Activated CD8-positive, alpha-beta memory T cell treated with anti-CD3 and anti-CD28 coated beads, Interleukin-2, amount 50 U/mL, for 4 hours (primary cell): ENCODE data around the gene LRRN4CL.
"Not testable (repeated sequence)": the region's sequence is repeated elsewhere in the genome, so short reads cannot be mapped to it uniquely, and the experiment has no call there.

Source experiments
- DNase-seq: peaks from one replicate; pipeline ENCODE4 v3.0.0-alpha.2; 2020

LRRN4CL gene

GRCh38 chr11:62709247-62710000, 20.1 kb upstream of the LRRN4CL start:
- peak; percentile 95 for DNase-seq

GRCh38 chr11:62708793-62709192, 19.5 kb upstream of the LRRN4CL start:
- DNase-seq: peak; percentile 55

GRCh38 chr11:62708392-62708791, 19.1 kb upstream of the LRRN4CL start:
- DNase-seq: no peak

GRCh38 chr11:62707277-62707861, 18.0 kb upstream of the LRRN4CL start, which contains the start of the genes BSCL2 and GNG3:
BSCL2 (minus strand) TSS chr11:62707424; CDS start chr11:62707195, 229 bp downstream.
GNG3 (plus strand) TSS chr11:62707676; CDS start chr11:62708296, 620 bp downstream.
- DNase-seq: no peak

- DNase-seq: no peak
Observed at GRCh38 chr11:62706850-62707247, 17.5 kb upstream of the LRRN4CL start.

- DNase-seq: peak; percentile 96
Observed at GRCh38 chr11:62705880-62706849, 16.8 kb upstream of the LRRN4CL start.

- no peak for DNase-seq
Observed at GRCh38 chr11:62705413-62705812, 16.1 kb upstream of the LRRN4CL start.

GRCh38 chr11:62703921-62704320, 14.6 kb upstream of the LRRN4CL start:
- DNase-seq: not testable (repeated sequence)

GRCh38 chr11:62702246-62702645, 12.9 kb upstream of the LRRN4CL start:
- DNase-seq: no peak

GRCh38 chr11:62694455-62695167, 5.3 kb upstream of the LRRN4CL start:
- peak; percentile 79 for DNase-seq

- DNase-seq: not testable (repeated sequence)
Observed at GRCh38 chr11:62693624-62694023, 4.3 kb upstream of the LRRN4CL start.

GRCh38 chr11:62688491-62688890, 839 bp downstream of the LRRN4CL start:
- DNase-seq: no peak

GRCh38 chr11:62687508-62688396, 1.6 kb downstream of the LRRN4CL start:
- no peak for DNase-seq

- no peak for DNase-seq
Observed at GRCh38 chr11:62682518-62682917, 6.8 kb downstream of the LRRN4CL start.

- DNase-seq: no peak
Observed at GRCh38 chr11:62680825-62681240, 8.5 kb downstream of the LRRN4CL start.

- DNase-seq: peak; percentile 82
Observed at GRCh38 chr11:62678770-62679696, 10.3 kb downstream of the LRRN4CL start, which contains the start of gene UBXN1. UBXN1 (minus strand) TSS chr11:62679073; CDS start chr11:62678923, 150 bp downstream.

- DNase-seq: no peak
Observed at GRCh38 chr11:62678433-62678769, 10.9 kb downstream of the LRRN4CL start.

GRCh38 chr11:62677714-62678113, 11.6 kb downstream of the LRRN4CL start:
- no peak for DNase-seq

- no peak for DNase-seq
Observed at GRCh38 chr11:62677156-62677555, 12.2 kb downstream of the LRRN4CL start.

- DNase-seq: no peak
Observed at GRCh38 chr11:62676698-62677097, 12.6 kb downstream of the LRRN4CL start.
